ENCODE data around the gene MAF.

Gene MAF

GRCh38 chr16:79600638-79601091 is at the start of gene MAF:
Gene MAF, minus strand, starts transcription at chr16:79600737. Its CDS starts 835 bp downstream, at chr16:79599902.
- no peak within 1 kb of the TSS for H3K4me2 ChIP-seq (ENCODE audit: low read length)

GRCh38 chr16:79648826-79649225 is 48.3 kb upstream of the MAF start:
- Histone ChIP-seq H3K9me3 (ENCODE audit: insufficient read depth, low read length) (no peaks in the 10 kb centered on the region), H2AFZ (ENCODE audit: low read depth, low read length) (no peak overlapping the region), H3K27me3 (ENCODE audit: low read depth, low read length) (no peaks in the 10 kb centered on the region), H3K4me3 (ENCODE audit: low read length) (no peak overlapping the region), H4K20me1 (ENCODE audit: insufficient read depth, low read length) (no peaks in the 10 kb centered on the region), H3K9ac (ENCODE audit: low read length) (no peak overlapping the region), H3K4me1 (ENCODE audit: low read length) (no peaks in the 10 kb centered on the region), H3K79me2 (ENCODE audit: low read length) (no peaks in the 10 kb centered on the region), H3K27ac (ENCODE audit: low read length) (no peak overlapping the region), H3K4me2 (ENCODE audit: low read length) (no peak overlapping the region), H3K36me3 (replicated peaks; ENCODE audit: low read depth, low read length) (no peaks in the 10 kb centered on the region)
- TF ChIP-seq EZH2phosphoT487 (IDR thresholded peaks at IDR 0.05; ENCODE audit: low read depth) (no peak), CTCF (IDR thresholded peaks at IDR 0.05; ENCODE audit: low read depth, low read length) (no peak)

More at GRCh38 chr16:79600638-79601091, at the start of gene MAF:
- H3K27me3 ChIP-seq (ENCODE audit: low read depth, low read length): peaks cover 21% of the 10 kb centered on the region
- no peak within 1 kb of the TSS for H3K9ac ChIP-seq (ENCODE audit: low read length)
- no peak within 1 kb of the TSS for H2AFZ ChIP-seq (ENCODE audit: low read depth, low read length)
- no peak within 1 kb of the TSS for H3K4me3 ChIP-seq (ENCODE audit: low read length)
- no peaks in the 10 kb centered on the region for H3K4me1 ChIP-seq (ENCODE audit: low read length)
- H3K36me3 ChIP-seq (replicated peaks; ENCODE audit: low read depth, low read length): no peaks in the 10 kb centered on the region
- H3K79me2 ChIP-seq (ENCODE audit: low read length): no peaks in the 10 kb centered on the region
- no peak for TF ChIP-seq CTCF (IDR thresholded peaks at IDR 0.05; ENCODE audit: low read depth, low read length)
- no peak for TF ChIP-seq EZH2phosphoT487 (IDR thresholded peaks at IDR 0.05; ENCODE audit: low read depth)
- H4K20me1 ChIP-seq (ENCODE audit: insufficient read depth, low read length): no peaks in the 10 kb centered on the region
- H3K9me3 ChIP-seq (ENCODE audit: insufficient read depth, low read length): no peaks in the 10 kb centered on the region
- no peak within 1 kb of the TSS for H3K27ac ChIP-seq (ENCODE audit: low read length)

GRCh38 chr16:79647586-79647985 is 47.0 kb upstream of the MAF start:
- Histone ChIP-seq H2AFZ (ENCODE audit: low read depth, low read length) (no peak overlapping the region), H3K27me3 (ENCODE audit: low read depth, low read length) (no peaks in the 10 kb centered on the region), H3K79me2 (ENCODE audit: low read length) (no peaks in the 10 kb centered on the region), H4K20me1 (ENCODE audit: insufficient read depth, low read length) (no peaks in the 10 kb centered on the region), H3K36me3 (replicated peaks; ENCODE audit: low read depth, low read length) (no peaks in the 10 kb centered on the region), H3K9me3 (ENCODE audit: insufficient read depth, low read length) (no peaks in the 10 kb centered on the region), H3K4me1 (ENCODE audit: low read length) (no peaks in the 10 kb centered on the region), H3K27ac (ENCODE audit: low read length) (no peak overlapping the region), H3K9ac (ENCODE audit: low read length) (no peak overlapping the region), H3K4me3 (ENCODE audit: low read length) (no peak overlapping the region), H3K4me2 (ENCODE audit: low read length) (no peak overlapping the region)
- no peak for TF ChIP-seq CTCF (IDR thresholded peaks at IDR 0.05; ENCODE audit: low read depth, low read length)
- no peak for TF ChIP-seq EZH2phosphoT487 (IDR thresholded peaks at IDR 0.05; ENCODE audit: low read depth)

GRCh38 chr16:79645701-79646100 is 45.2 kb upstream of the MAF start:
- H3K9ac ChIP-seq (ENCODE audit: low read length): no peak overlapping the region
- H3K79me2 ChIP-seq (ENCODE audit: low read length): no peaks in the 10 kb centered on the region
- H3K36me3 ChIP-seq (replicated peaks; ENCODE audit: low read depth, low read length): no peaks in the 10 kb centered on the region
- no peak overlapping the region for H3K27ac ChIP-seq (ENCODE audit: low read length)
- TF ChIP-seq CTCF (IDR thresholded peaks at IDR 0.05; ENCODE audit: low read depth, low read length) (no peak), EZH2phosphoT487 (IDR thresholded peaks at IDR 0.05; ENCODE audit: low read depth) (no peak)
- no peak overlapping the region for H3K4me3 ChIP-seq (ENCODE audit: low read length)
- H3K9me3 ChIP-seq (ENCODE audit: insufficient read depth, low read length): no peaks in the 10 kb centered on the region
- no peaks in the 10 kb centered on the region for H4K20me1 ChIP-seq (ENCODE audit: insufficient read depth, low read length)
- H2AFZ ChIP-seq (ENCODE audit: low read depth, low read length): no peak overlapping the region
- H3K27me3 ChIP-seq (ENCODE audit: low read depth, low read length): no peaks in the 10 kb centered on the region
- no peak overlapping the region for H3K4me2 ChIP-seq (ENCODE audit: low read length)
- H3K4me1 ChIP-seq (ENCODE audit: low read length): no peaks in the 10 kb centered on the region
